H1 (cell line): ENCODE results near the gene RNF8. TPM values are rescaled to one million over a fixed set of nuclear protein-coding genes. Genes with fewer than 3 reads are reported as not detected.
A peak's percentile ranks its signal among the peaks of the same experiment; 100 is the strongest.

Experiments
- CTCF ChIA-PET: fragments of 300-600 bp; sonication (Branson Sonifier 250); formaldehyde crosslinking; loops from one replicate; lab custom pipeline; 2021; ENCODE audit not compliant: partially characterized antibody; lab: Charles Lee
- POLR2A ChIA-PET: fragments of 300-600 bp; sonication (Branson Sonifier 250); formaldehyde crosslinking; loops from one replicate; lab custom pipeline; 2021; ENCODE audit warnings: inconsistent platforms; ENCODE audit not compliant: partially characterized antibody; lab: Charles Lee
- DNase-seq, 2 experiments: peaks; one replicate each; pipeline versions ENCODE4 v3.0.0 to v3.0.0-alpha.2; 2010 to 2022; ENCODE audit warnings: low spot score in 2 of 2, low read depth in 1 of 2, mixed read lengths in 1 of 2
- FAIRE-seq: peaks from 2 replicates; lab custom pipeline; 2011; peaks lifted over from hg19 to GRCh38; lab: Jason Lieb, UNC
- H2AFZ ChIP-seq: 2 replicates; pipeline ENCODE4 v1.8.1; 2012; ENCODE audit warnings: low read length, inconsistent platforms
- H2AK5ac ChIP-seq: 2 replicates; pipeline ENCODE4 v1.6.1; 2013; ENCODE audit warnings: low read depth, low read length
- H2BK120ac ChIP-seq: replicated peaks from 2 replicates; pipeline ENCODE3; 2013; ENCODE audit warnings: low read depth, low read length, inconsistent platforms
- H2BK12ac ChIP-seq: 2 replicates; pipeline ENCODE4 v1.6.1; 2013; ENCODE audit warnings: low read depth, low read length
- H2BK15ac ChIP-seq: 2 replicates; pipeline ENCODE4 v1.6.1; 2013; ENCODE audit warnings: low read length
- H2BK20ac ChIP-seq: 2 replicates; pipeline ENCODE4 v1.6.1; 2013; ENCODE audit warnings: low read length
- H2BK5ac ChIP-seq: 2 replicates; pipeline ENCODE4 v1.6.1; 2013; ENCODE audit warnings: low read depth, low read length
- H3K14ac ChIP-seq: 2 replicates; pipeline ENCODE4 v1.6.1; 2013; ENCODE audit warnings: inconsistent platforms; ENCODE audit not compliant: insufficient read length
- H3K18ac ChIP-seq: 2 replicates; pipeline ENCODE4 v1.6.1; 2013; ENCODE audit warnings: low read length; ENCODE audit errors: extremely low read depth
- H3K23ac ChIP-seq: 2 replicates; pipeline ENCODE4 v1.6.1; 2013; ENCODE audit warnings: inconsistent platforms; ENCODE audit not compliant: insufficient read length
- H3K23me2 ChIP-seq: 2 replicates; pipeline ENCODE4 v1.6.1; 2013; ENCODE audit warnings: low read depth, low read length
- H3K27ac ChIP-seq: 2 replicates; pipeline ENCODE4 v1.6.1; 2011; ENCODE audit warnings: low read depth, low read length, inconsistent platforms
- H3K27me3 ChIP-seq, 4 experiments: replicated peaks in 1 of 4; 1 replicate in 1 of 4; 2 replicates in 3 of 4; pipeline versions ENCODE4 v1.6.1 to v1.8.1; 2011 to 2013; ENCODE audit warnings: low read length in 3 of 4, mild to moderate bottlenecking in 3 of 4, inconsistent platforms in 2 of 4, mixed read lengths in 2 of 4, moderate library complexity in 1 of 4; ENCODE audit not compliant: control insufficient read depth in 3 of 4, insufficient read depth in 3 of 4; ENCODE audit errors: extremely low read depth in 1 of 4
- H3K36me3 ChIP-seq, 4 experiments: 2 replicates each; pipeline versions ENCODE4 v1.6.1 to v1.8.1; 2011 to 2013; ENCODE audit warnings: mild to moderate bottlenecking in 4 of 4, low read length in 3 of 4, moderate library complexity in 2 of 4, control low read depth in 1 of 4, inconsistent platforms in 1 of 4; ENCODE audit not compliant: insufficient read depth in 4 of 4, control insufficient read depth in 2 of 4
- H3K4ac ChIP-seq: replicated peaks from 2 replicates; pipeline ENCODE3; 2013; ENCODE audit warnings: low read length, low read depth, mixed read lengths, inconsistent platforms; ENCODE audit not compliant: insufficient read length
- H3K4me1 ChIP-seq, 4 experiments: replicated peaks in 1 of 4; 1 replicate in 1 of 4; 2 replicates in 3 of 4; pipeline versions ENCODE4 v1.6.1 to v1.8.1; 2011 to 2013; ENCODE audit warnings: low read length in 3 of 4, inconsistent platforms in 2 of 4, mixed read lengths in 1 of 4; ENCODE audit not compliant: insufficient read depth in 4 of 4, control insufficient read depth in 3 of 4
- H3K4me2 ChIP-seq, 2 experiments: 2 replicates each; pipeline versions ENCODE4 v1.6.1 to v1.8.1; 2011 to 2013; ENCODE audit warnings: low read depth in 2 of 2, low read length in 2 of 2, control low read depth in 1 of 2, inconsistent platforms in 1 of 2, mild to moderate bottlenecking in 1 of 2; ENCODE audit not compliant: insufficient read depth in 1 of 2
- H3K4me3 ChIP-seq, 4 experiments: fragments of 200-600, 300-600 bp in 1 of 4; sonication (generic), shearing (Covaris generic), sonication (Bioruptor Twin) in 1 of 4; 2 replicates each; pipeline versions ENCODE4 v1.5.1 to v1.8.1; 2011 to 2016; ENCODE audit warnings: low read length in 4 of 4, low read depth in 3 of 4, control low read depth in 2 of 4, inconsistent platforms in 2 of 4, mild to moderate bottlenecking in 2 of 4, mixed read lengths in 1 of 4, moderate library complexity in 1 of 4; ENCODE audit not compliant: insufficient read depth in 2 of 4; ENCODE audit errors: extremely low read depth in 1 of 4
- H3K56ac ChIP-seq: replicated peaks from 2 replicates; pipeline ENCODE3; 2013; ENCODE audit warnings: low read depth, mild to moderate bottlenecking, mixed read lengths, low read length, inconsistent platforms; ENCODE audit not compliant: insufficient read length
- H3K79me1 ChIP-seq: 2 replicates; pipeline ENCODE4 v1.6.1; 2013; ENCODE audit warnings: low read depth, low read length, control low read depth
- H3K79me2 ChIP-seq, 2 experiments: 2 replicates each; pipeline versions ENCODE4 v1.6.1 to v1.8.1; 2012 to 2013; ENCODE audit warnings: low read length in 2 of 2, mild to moderate bottlenecking in 2 of 2, inconsistent platforms in 1 of 2; ENCODE audit not compliant: insufficient read depth in 2 of 2, control insufficient read depth in 1 of 2
- H3K9ac ChIP-seq, 4 experiments: replicated peaks in 1 of 4; 1 replicate in 1 of 4; 2 replicates in 3 of 4; pipeline versions ENCODE4 v1.6.1 to v1.8.1; 2011 to 2013; ENCODE audit warnings: low read depth in 3 of 4, low read length in 3 of 4, control low read depth in 2 of 4, mild to moderate bottlenecking in 2 of 4, moderate library complexity in 2 of 4, inconsistent platforms in 1 of 4; ENCODE audit errors: extremely low read depth in 1 of 4
- H3K9me3 ChIP-seq, 2 experiments: 2 replicates each; pipeline versions ENCODE4 v1.6.1 to v1.8.1; 2012 to 2013; ENCODE audit warnings: mild to moderate bottlenecking in 2 of 2, moderate library complexity in 2 of 2, control low read depth in 1 of 2, inconsistent platforms in 1 of 2, low read depth in 1 of 2, low read length in 1 of 2, mixed read lengths in 1 of 2; ENCODE audit not compliant: insufficient read depth in 2 of 2
- H4K20me1 ChIP-seq, 2 experiments: replicated peaks in 1 of 2; 2 replicates each; pipeline versions ENCODE3 to v1.8.1; 2011 to 2013; ENCODE audit warnings: inconsistent platforms in 2 of 2, low read length in 2 of 2, mild to moderate bottlenecking in 1 of 2; ENCODE audit not compliant: insufficient read depth in 2 of 2, control insufficient read depth in 1 of 2
- H4K5ac ChIP-seq: 2 replicates; pipeline ENCODE4 v1.6.1; 2013; ENCODE audit warnings: low read length, low read depth, mixed read lengths, inconsistent platforms; ENCODE audit not compliant: insufficient read length
- H4K8ac ChIP-seq: 2 replicates; pipeline ENCODE4 v1.8.0; 2013; ENCODE audit warnings: mild to moderate bottlenecking, moderate library complexity, low read length, inconsistent platforms; ENCODE audit not compliant: insufficient read depth; ENCODE audit errors: extremely low read depth
- H4K91ac ChIP-seq: replicated peaks from 2 replicates; pipeline ENCODE3; 2013; ENCODE audit warnings: low read length, mixed read lengths, inconsistent platforms; ENCODE audit not compliant: insufficient read length
- KDM5A ChIP-seq: fragments of 200-600 bp; IDR thresholded peaks from 2 replicates; pipeline ENCODE4 v1.7.1; 2012; ENCODE audit warnings: mild to moderate bottlenecking, low read length, inconsistent platforms, mixed read lengths
- WGBS, 2 experiments: shearing (Covaris generic) in 1 of 2; methylation state at CpG; one replicate each; pipeline versions ENCODE4 v1.1.6 to v1.1.7; 2013 to 2015; ENCODE audit warnings: low lambda C conversion rate in 2 of 2, mixed read lengths in 2 of 2, inconsistent platforms in 1 of 2, low coverage in 1 of 2, missing lambda C conversion rate in 1 of 2; ENCODE audit not compliant: insufficient replicate concordance in 2 of 2, insufficient coverage in 1 of 2, insufficient read length in 1 of 2; ENCODE audit errors: extremely low coverage in 1 of 2, missing lambda C conversion rate in 1 of 2; 5-methylcytosine and 5-hydroxymethylcytosine counted together
- polyA plus RNA-seq, 7 experiments: library from polyadenylated mRNA; depleted of rRNA in 3 of 7; stranded (reverse) in 5 of 7; unstranded in 2 of 7; fragments of >200 nt in 5 of 7; fragments of 200-250 nt in 2 of 7; gene quantifications; 1 replicate in 5 of 7; 2 replicates in 1 of 7; 4 replicates in 1 of 7; pipeline versions ENCODE4 v1.2.1 to v1.2.3, GENCODE V29; 2011 to 2013; ENCODE audit warnings: missing spikeins in 2 of 7, mixed read lengths in 2 of 7
- total RNA-seq: library from RNA; stranded (reverse); fragmentation: NEBNext Ultra II Directional; extraction: Animal tissue kit (Norgen Biotek cat#: 25700); gene quantifications from 2 replicates; pipeline ENCODE4 v1.2.1, GENCODE V29; 2021

The RNF8 gene
- total and polyA plus RNA-seq, 2 of the 8 experiments (the other 6 are each of a cell fraction or from before 2014, with no cell fraction given) = 20.3 to 44.7 TPM

DNA sequence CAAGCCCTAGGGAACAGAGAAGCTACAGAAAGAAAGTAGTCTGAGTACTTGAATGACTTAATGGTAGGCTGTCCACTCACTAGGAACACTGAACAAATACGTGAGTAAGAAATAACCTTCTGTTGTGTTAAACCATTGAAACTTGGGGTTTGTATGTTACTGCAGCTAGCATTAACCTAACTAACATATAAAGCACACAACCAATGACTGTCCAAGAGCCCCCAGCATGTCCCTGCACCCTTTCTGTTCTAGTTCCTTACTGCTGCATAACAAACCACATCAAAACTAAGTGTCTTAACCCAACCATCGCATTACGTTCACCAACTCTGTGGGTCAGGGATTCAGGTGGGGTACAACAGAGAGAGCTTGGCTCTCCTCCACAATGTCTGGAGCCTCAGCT is 10.5 kb upstream of the RNF8 start:
- Histone ChIP-seq H3K56ac (no peak overlapping the region), H3K27me3 (no peaks in the 10 kb centered on the region; a peak in 1 of 7 replicates), H3K9ac (no peak overlapping the region), H3K79me2 (no peaks in the 10 kb centered on the region), H3K23ac (no peak overlapping the region), H3K9me3 (no peaks in the 10 kb centered on the region), H3K23me2 (no peaks in the 10 kb centered on the region), H3K4me1 (no peaks in the 10 kb centered on the region), H4K5ac (no peak overlapping the region), H4K20me1 (no peaks in the 10 kb centered on the region), H2BK5ac (no peak overlapping the region), H3K4me2 (no peak overlapping the region), H3K14ac (no peak overlapping the region), H2AFZ (no peak overlapping the region), H3K4me3 (no peak overlapping the region), H3K79me1 (no peaks in the 10 kb centered on the region), H3K27ac (no peak overlapping the region), H2BK20ac (no peak overlapping the region), H2AK5ac (no peak overlapping the region), H4K91ac (no peak overlapping the region), H3K4ac (no peak overlapping the region), H2BK12ac (no peak overlapping the region), H3K36me3 (no peaks in the 10 kb centered on the region), H2BK15ac (no peak overlapping the region), H3K18ac (no peak overlapping the region), H2BK120ac (no peak overlapping the region), H4K8ac (peak overlapping the region; percentile 46; the same call in 1 of the 2 replicates)
- POLR2A ChIA-PET = interaction anchor here (0.5 kb wide), 1 partner anchor 82 kb away, joined by 3 read pairs; no protein-coding TSS in a partner anchor
- DNase-seq = no peak
- CTCF ChIA-PET = interaction anchor here (1.0 kb wide), 1 partner anchor 12 kb away, joined by 4 read pairs; no protein-coding TSS in a partner anchor
- FAIRE-seq = no peak
- WGBS, 2 experiments = 90% methylated on average over 3 of the region's 3 CpGs; no CpG with 5 or more reads in 1 of the 2 experiments
- no peak for TF ChIP-seq KDM5A
